IPS-NIHi11 (cell line): ENCODE results near the gene UGT2A2.

Experiments
- DNase-seq: peaks from one replicate; pipeline ENCODE4 v3.0.0; 2012; ENCODE audit warnings: mixed read lengths, low spot score

The UGT2A2 gene

GRCh38 chr4:69576251-69576877 lies 63.1 kb downstream of the UGT2A2 start:
- DNase-seq = no peak

DNA sequence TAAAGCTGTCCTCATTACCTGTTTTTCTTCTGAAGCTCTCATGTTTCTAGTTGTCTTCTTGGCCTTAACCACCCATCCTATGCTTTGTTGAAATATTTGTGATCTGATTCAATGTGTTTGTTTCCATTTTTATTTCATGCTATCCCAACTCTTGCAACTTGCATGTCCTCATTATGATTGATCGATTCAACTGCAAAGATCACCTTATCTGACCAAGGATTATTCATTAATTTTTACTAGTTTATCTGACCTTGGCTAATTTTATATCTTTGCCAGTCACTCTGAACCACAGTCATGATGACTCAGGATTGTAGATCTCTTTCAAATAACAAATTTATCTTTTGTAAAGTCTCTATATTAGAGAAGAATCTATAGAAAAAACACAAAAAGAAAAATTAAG lies 70.7 kb downstream of the UGT2A2 start:
- DNase-seq = no peak

- DNase-seq = no peak
These were observed 76.0 kb downstream of the UGT2A2 start for GRCh38 chr4:69563424-69563823.

DNA sequence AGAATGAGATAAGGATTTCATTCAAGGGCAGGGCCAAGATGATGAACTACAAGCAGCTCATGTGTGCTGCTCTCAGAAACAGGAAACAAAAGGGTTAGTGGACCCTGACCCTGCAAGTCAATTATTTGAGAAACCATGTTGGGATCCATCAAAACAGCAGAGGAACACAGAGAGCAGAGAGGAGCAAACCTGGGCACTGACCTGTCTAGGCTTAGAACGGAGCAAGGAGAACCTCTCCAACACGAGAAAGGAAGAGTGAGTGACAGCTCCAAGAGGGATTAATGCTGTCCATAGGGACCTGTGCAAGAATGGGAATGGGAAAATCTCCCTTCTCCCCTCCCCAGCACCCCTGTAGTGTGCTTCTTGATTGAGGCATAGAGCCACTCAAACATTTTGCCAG lies 89.8 kb downstream of the UGT2A2 start:
- no peak for DNase-seq

- no peak for DNase-seq
These were observed 93.2 kb downstream of the UGT2A2 start for GRCh38 chr4:69546134-69546765.
